Measurements from ENCODE around the gene RNPC3. TPM values are rescaled to one million over a fixed set of nuclear protein-coding genes. Genes with fewer than 3 reads are reported as not detected.
"Not testable (repeated sequence)": the region's sequence is repeated elsewhere in the genome, so short reads cannot be mapped to it uniquely, and the experiment has no call there.

The RNPC3 gene
- total RNA-seq, 1 donor from 2014 or later, result 46.8 TPM

- Histone ChIP-seq H3K9me3 (ENCODE audit: low read depth) (no peaks in the 10 kb centered on the region), H3K79me2 (ENCODE audit: low read depth) (no peaks in the 10 kb centered on the region), H3K27ac (no peak overlapping the region), H3K4me1 (no peaks in the 10 kb centered on the region), H3K27me3 (no peaks in the 10 kb centered on the region), H3F3A (ENCODE audit: low read depth) (no peaks in the 10 kb centered on the region), H3K4me3 (no peak overlapping the region), H3K4me2 (no peak overlapping the region), H3K36me3 (no peaks in the 10 kb centered on the region), H2AFZ (replicated peaks) (no peak overlapping the region), H3K9ac (no peak overlapping the region), H4K20me1 (ENCODE audit: low read depth) (no peaks in the 10 kb centered on the region)
- Mint-ChIP-seq H3K36me3 (no peaks in the 10 kb centered on the region), H3K27me3 (ENCODE audit: insufficient read depth, low read depth) (no peaks in the 10 kb centered on the region), H3K9me3 (no peaks in the 10 kb centered on the region), H3K4me3 (no peak overlapping the region), H3K4me1 (no peaks in the 10 kb centered on the region), H3K27ac (no peak overlapping the region)
- no peak for DNase-seq (ENCODE audit: low spot score)
- no peak for TF ChIP-seq EZH2phosphoT487 (IDR thresholded peaks at IDR 0.05)
- no peak for TF ChIP-seq CTCF (IDR thresholded peaks at IDR 0.05)
- no peak for TF ChIP-seq EZH2 (IDR thresholded peaks at IDR 0.05)
Measured at GRCh38 chr1:103560427-103560826, 34.9 kb downstream of the RNPC3 start.

- not testable (repeated sequence) for H2AFZ ChIP-seq (replicated peaks); H3K36me3 ChIP-seq; H3K4me3 ChIP-seq; DNase-seq (ENCODE audit: low spot score); H3K9me3 ChIP-seq (ENCODE audit: low read depth); H3K27ac ChIP-seq; H3K36me3 Mint-ChIP-seq; H3K79me2 ChIP-seq (ENCODE audit: low read depth); H3K27ac Mint-ChIP-seq; H3K4me1 Mint-ChIP-seq; H3K9ac ChIP-seq; H3K4me2 ChIP-seq; H3K27me3 ChIP-seq; H3K9me3 Mint-ChIP-seq; H3F3A ChIP-seq (ENCODE audit: low read depth); H3K4me1 ChIP-seq; H4K20me1 ChIP-seq (ENCODE audit: low read depth); H3K27me3 Mint-ChIP-seq (ENCODE audit: insufficient read depth, low read depth); H3K4me3 Mint-ChIP-seq
Measured at GRCh38 chr1:103561124-103561523, 35.6 kb downstream of the RNPC3 start.

- Mint-ChIP-seq H3K4me3 (no peak overlapping the region), H3K27ac (no peak overlapping the region), H3K36me3 (no peaks in the 10 kb centered on the region), H3K27me3 (ENCODE audit: insufficient read depth, low read depth) (no peaks in the 10 kb centered on the region), H3K9me3 (no peaks in the 10 kb centered on the region), H3K4me1 (no peaks in the 10 kb centered on the region)
- no peak overlapping the region for H3K4me3 ChIP-seq
- no peaks in the 10 kb centered on the region for H3K27me3 ChIP-seq
- no peaks in the 10 kb centered on the region for H3K9me3 ChIP-seq (ENCODE audit: low read depth)
- H3K4me1 ChIP-seq, result no peaks in the 10 kb centered on the region
- no peak overlapping the region for H2AFZ ChIP-seq (replicated peaks)
- H3K27ac ChIP-seq, result no peak overlapping the region
- no peak for DNase-seq (ENCODE audit: low spot score)
- H3K36me3 ChIP-seq, result no peaks in the 10 kb centered on the region
- H3K4me2 ChIP-seq, result no peak overlapping the region
- H3F3A ChIP-seq (ENCODE audit: low read depth), result no peaks in the 10 kb centered on the region
- no peaks in the 10 kb centered on the region for H3K79me2 ChIP-seq (ENCODE audit: low read depth)
- H3K9ac ChIP-seq, result no peak overlapping the region
- no peak for TF ChIP-seq CTCF (IDR thresholded peaks at IDR 0.05)
- TF ChIP-seq EZH2phosphoT487 (IDR thresholded peaks at IDR 0.05), result no peak
- no peak for TF ChIP-seq EZH2 (IDR thresholded peaks at IDR 0.05)
- H4K20me1 ChIP-seq (ENCODE audit: low read depth), result no peaks in the 10 kb centered on the region
Measured at GRCh38 chr1:103561643-103562395, 36.3 kb downstream of the RNPC3 start.

- Histone ChIP-seq H3K79me2 (ENCODE audit: low read depth) (no peaks in the 10 kb centered on the region), H3K9ac (no peak overlapping the region), H3K4me1 (no peaks in the 10 kb centered on the region), H3K4me3 (no peak overlapping the region), H2AFZ (replicated peaks) (no peak overlapping the region), H3K27me3 (no peaks in the 10 kb centered on the region), H3K4me2 (no peak overlapping the region), H3K27ac (no peak overlapping the region), H4K20me1 (ENCODE audit: low read depth) (no peaks in the 10 kb centered on the region), H3F3A (ENCODE audit: low read depth) (no peaks in the 10 kb centered on the region), H3K36me3 (no peaks in the 10 kb centered on the region), H3K9me3 (ENCODE audit: low read depth) (no peaks in the 10 kb centered on the region)
- no peak for TF ChIP-seq EZH2 (IDR thresholded peaks at IDR 0.05)
- no peak for TF ChIP-seq EZH2phosphoT487 (IDR thresholded peaks at IDR 0.05)
- TF ChIP-seq CTCF (IDR thresholded peaks at IDR 0.05), result no peak
- no peak for DNase-seq (ENCODE audit: low spot score)
- Mint-ChIP-seq H3K9me3 (no peaks in the 10 kb centered on the region), H3K36me3 (no peaks in the 10 kb centered on the region), H3K4me1 (no peaks in the 10 kb centered on the region), H3K27ac (no peak overlapping the region), H3K27me3 (ENCODE audit: insufficient read depth, low read depth) (no peaks in the 10 kb centered on the region), H3K4me3 (no peak overlapping the region)
Measured at GRCh38 chr1:103563056-103563455, 37.6 kb downstream of the RNPC3 start.

Measured in neural progenitor cell (in vitro differentiated cells).